ENCODE measurements around the gene PRR5L. TPM values are rescaled to one million over a fixed set of nuclear protein-coding genes. Genes with fewer than 3 reads are reported as not detected.
A peak's percentile ranks its signal among the peaks of the same experiment; 100 is the strongest.

PRR5L gene, protein sequence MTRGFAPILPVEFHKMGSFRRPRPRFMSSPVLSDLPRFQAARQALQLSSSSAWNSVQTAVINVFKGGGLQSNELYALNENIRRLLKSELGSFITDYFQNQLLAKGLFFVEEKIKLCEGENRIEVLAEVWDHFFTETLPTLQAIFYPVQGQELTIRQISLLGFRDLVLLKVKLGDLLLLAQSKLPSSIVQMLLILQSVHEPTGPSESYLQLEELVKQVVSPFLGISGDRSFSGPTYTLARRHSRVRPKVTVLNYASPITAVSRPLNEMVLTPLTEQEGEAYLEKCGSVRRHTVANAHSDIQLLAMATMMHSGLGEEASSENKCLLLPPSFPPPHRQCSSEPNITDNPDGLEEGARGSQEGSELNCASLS
- total RNA-seq, result 32.9 TPM

GRCh38 chr11:36295926-36296325 is at the start of gene PRR5L:
Gene PRR5L (plus strand): TSS chr11:36296288. CDS start chr11:36401122, 104,834 bp downstream.
- DNase-seq (ENCODE audit: low spot score), result no peak

GRCh38 chr11:36247493-36247892 is 48.6 kb upstream of the PRR5L start:
- no peak for DNase-seq (ENCODE audit: low spot score)

DNA sequence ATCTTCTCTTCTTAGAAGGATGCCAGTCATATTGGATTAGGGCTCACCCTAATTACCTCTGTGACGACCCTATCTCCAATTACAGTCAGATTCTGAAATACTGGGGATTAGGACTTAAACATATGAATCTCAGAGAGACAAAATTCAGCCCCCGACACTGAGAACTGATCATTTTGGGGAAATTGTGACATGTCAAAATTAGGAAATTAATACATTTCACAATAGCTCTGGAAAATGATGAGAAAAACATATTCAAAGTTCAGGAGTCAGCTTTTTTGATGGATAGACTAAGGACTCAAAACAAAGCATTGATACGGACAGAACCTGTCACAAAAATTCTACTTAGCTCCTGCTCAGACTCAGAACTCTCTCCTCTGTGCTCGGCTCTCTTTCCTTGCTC is 47.7 kb upstream of the PRR5L start:
- DNase-seq (ENCODE audit: low spot score), result no peak

DNA sequence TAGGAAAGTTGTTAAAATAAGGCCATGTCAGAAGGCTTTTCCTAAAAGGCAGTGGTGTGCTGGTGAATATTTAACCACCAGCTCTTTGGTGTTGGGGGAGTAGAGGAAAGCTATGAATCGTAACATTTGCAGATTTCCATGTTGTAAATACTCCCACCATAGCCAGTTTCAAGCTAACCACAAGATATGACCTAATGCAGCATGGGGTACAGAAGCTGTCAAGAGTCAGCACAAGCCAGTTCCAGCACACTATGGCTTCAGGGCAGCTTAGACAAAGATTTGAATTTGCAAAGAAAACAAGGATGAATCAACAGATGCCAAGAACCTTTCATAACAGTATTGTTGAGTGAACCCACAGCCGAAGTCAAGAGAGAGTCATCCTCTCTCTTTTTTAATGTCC is 46.8 kb upstream of the PRR5L start:
- DNase-seq (ENCODE audit: low spot score), result no peak

DNA sequence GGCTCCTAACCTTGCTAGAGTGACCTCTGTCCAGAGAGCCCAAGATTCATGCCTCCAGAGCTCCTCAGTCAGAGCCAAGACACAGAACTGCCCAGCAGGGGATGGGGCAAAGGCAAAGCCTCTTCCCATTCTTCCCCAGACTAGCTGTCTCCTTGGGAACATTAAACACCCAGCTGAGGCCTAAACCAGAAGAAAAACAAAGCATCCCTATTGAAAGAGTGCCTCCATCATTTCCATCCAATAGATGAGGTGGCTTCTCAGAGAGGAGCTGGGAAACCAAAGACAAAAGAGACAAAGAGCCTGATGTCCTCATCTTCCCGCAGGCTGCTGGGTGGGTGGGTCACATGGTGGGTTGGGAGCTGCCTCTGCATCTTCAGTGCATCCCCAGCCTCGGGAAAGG is 44.3 kb upstream of the PRR5L start:
- no peak for DNase-seq (ENCODE audit: low spot score)

- no peak for DNase-seq (ENCODE audit: low spot score)
Measured at GRCh38 chr11:36253238-36253637, 42.9 kb upstream of the PRR5L start.

DNA sequence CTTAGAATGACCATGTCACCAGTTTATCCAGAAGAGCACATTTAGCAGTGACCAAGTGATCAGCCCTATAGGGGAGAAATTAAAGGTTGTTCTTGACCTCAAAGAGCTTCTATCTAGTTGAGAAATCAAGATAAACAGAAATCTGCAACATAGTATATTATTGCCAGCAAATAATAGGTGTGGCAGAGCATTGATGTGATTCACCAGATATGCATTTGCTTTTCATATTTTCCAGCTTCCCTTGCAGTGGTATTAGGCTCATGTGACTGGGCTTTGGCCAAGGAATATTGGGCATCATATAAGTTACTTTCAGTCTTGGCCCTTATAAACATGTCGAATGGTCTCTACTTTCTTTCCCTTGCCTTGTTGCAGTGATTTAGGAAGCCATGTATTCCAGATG is 41.4 kb upstream of the PRR5L start:
- DNase-seq (ENCODE audit: low spot score), result no peak

DNA sequence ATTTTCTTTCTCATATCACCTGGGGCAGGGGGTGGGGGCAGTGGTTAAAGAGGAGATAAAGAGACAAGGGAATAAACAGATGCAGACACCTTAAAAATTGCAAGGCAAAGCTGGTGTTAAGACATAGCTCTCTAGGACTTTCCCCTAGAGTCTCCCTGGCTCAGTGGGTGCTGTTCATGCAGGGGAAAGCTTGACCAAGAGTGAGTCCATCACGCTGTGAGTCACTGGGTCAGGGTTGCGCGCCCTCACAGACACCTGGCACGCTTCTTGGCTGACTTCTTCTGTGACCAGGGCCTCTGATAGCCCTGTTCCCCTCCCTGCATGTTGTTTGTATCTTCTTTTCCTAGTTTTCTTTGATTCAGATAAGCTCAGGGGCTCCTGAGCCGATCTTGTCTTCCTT is 38.7 kb upstream of the PRR5L start:
- DNase-seq (ENCODE audit: low spot score), result no peak

GRCh38 chr11:36258730-36259360 is 37.2 kb upstream of the PRR5L start:
- DNase-seq (ENCODE audit: low spot score), result peak; percentile 55

DNA sequence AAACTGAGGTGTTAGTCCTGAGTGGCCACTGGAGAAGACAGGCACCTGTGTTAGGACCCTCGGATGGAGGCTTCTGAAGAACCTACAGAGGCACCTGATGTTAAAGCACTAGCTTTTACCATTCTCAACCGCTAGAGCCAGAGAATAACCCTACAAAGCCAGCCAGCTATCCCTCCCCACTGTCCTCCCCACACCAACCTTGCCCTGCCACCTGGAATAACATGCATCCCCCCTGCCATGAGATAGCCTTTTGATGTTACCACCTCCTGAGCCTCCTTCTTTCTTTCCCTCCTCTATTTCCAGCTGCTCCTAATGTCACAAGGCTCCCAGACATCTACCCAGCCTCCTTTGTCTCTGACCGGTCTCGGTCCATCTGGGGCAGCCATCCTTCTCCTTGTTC is 35.0 kb upstream of the PRR5L start:
- DNase-seq (ENCODE audit: low spot score), result no peak

DNA sequence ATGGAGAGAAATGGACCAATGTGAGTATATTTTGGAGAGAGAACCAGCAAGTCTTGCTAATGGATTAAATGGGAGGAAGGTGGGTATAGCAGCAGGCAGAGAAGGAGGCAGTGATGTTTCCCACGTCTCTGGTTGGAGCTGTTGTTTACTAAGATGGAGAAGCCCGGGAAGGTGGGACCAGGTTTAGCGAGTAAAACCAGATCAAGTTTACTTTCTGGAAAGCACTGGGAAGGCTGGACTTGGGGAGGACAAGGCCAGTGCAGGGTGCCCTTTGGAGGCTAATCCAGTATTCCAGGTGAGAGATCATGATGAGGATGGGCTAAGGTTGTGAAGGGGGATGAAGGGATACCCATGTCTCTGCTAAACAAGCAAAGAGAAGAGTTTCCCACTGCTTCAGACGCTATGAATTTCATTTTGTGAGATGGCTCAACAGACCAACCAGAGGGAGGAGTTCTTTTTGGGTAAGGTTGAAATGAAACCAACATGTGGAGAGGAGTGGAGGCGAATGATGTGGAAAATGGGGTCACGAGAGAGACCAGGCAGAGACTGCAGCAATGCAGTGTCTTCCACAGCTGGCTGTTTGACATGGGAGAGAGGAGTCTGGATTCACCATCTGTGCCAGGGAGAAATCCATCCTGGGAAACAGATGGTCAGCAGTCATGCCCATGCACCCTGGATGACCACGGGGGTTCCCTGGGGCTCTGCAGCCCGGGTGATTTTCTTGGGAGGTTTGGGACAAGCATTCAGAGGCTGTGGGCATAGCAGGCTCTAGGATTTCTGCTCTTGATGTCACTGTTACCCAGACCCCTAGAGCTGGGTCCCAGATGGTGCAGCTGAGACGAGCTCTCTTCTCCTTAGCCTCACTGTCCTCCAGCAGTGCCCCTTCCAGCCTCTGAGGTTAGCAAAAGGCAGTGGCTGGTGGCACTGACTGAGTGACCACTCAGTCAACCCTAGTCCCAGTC is 31.8 kb upstream of the PRR5L start:
- no peak for DNase-seq (ENCODE audit: low spot score)

GRCh38 chr11:36264973-36265344 is 31.1 kb upstream of the PRR5L start:
- no peak for DNase-seq (ENCODE audit: low spot score)

DNA sequence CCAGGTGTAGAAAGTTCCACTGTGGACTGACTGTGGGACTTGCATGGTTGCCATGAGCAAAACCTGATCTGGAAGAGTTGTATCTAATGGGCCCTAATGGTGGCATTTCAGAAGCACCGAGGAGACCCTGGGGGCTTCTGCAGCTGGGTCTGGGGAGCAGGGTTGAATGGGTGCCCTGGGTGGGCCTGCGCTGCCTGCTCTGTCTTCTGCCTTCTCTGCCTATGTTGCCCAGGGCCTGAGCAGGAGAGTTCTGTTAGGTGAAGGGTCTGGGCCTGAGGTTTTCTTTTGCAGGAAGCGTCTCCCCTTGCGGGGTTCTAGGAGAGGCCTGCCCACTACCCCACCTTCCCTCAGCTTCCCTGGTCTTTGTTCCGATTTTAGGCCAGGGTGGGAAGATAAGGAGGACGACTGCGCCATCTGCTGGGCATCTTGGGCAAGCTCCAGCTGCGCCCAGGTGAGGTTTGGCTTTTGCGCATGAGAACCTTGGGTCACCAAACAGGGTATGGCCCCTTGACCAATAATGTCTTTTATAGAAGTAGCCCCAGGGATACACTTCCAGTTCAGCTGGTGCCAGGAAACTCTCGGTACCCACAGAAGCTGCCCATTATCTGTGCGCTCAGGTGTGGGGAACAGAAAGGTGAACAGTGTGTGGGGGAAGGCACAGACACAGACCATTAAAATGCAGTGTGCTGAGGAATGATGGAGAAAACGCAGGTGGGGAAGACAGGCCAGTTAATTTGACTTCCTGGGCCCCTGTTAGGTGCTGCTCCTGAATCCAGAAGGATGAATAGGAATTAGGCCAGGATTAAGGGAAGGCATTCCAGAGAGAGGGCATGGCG is 30.1 kb upstream of the PRR5L start:
- DNase-seq (ENCODE audit: low spot score), result peak; percentile 55

DNA sequence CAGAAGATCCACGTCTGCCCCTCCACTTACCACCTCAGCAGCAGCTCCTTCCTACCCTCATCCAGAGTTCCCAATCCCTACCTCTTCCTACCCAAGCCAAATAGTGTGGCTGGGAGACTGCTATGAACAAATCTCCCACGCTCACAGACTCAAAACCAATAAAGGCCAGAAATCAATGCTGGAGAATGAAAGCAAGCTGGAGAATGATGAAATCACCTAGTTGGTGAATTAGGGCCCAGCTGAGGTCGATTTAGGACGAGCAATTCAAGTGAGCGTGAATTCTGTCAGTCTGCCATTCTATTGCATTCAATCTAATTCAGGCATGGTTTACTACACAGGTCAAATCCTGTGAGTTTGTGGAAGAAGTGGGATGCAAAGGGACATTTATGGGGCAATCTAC is 29.3 kb upstream of the PRR5L start:
- no peak for DNase-seq (ENCODE audit: low spot score)

DNA sequence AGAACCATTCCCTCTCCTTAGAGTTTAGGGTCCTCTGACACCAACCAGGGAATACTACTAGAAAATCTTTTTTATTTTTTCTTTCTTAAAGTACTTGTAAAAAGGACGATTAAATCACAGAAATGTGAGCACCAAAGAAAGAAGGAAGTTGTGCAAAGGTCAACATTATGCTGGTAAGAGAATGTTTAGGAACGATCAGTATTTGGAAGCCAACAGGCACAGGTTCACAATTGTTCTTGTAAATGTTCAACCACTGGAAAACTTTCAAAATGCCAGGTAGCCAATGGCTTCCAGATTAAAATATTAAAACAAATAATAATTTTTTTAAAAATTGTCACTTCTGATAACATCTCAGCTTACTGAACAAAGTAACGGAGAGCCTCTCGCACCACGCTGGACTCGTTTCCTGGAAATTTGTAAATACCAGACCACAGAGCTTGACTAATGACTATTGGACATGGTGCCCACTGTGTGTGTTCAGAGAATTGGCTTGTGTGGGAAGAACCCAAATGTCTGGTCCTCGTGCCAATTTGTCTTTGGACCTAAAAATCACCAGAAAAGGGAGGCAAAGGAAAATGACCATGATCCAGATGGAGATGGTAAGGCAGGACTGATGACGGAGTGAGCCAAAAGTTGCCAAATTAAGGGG is 27.6 kb upstream of the PRR5L start:
- no peak for DNase-seq (ENCODE audit: low spot score)

GRCh38 chr11:36270701-36271100 is 25.4 kb upstream of the PRR5L start:
- no peak for DNase-seq (ENCODE audit: low spot score)

- no peak for DNase-seq (ENCODE audit: low spot score)
Measured at GRCh38 chr11:36271794-36272407, 24.2 kb upstream of the PRR5L start.

DNA sequence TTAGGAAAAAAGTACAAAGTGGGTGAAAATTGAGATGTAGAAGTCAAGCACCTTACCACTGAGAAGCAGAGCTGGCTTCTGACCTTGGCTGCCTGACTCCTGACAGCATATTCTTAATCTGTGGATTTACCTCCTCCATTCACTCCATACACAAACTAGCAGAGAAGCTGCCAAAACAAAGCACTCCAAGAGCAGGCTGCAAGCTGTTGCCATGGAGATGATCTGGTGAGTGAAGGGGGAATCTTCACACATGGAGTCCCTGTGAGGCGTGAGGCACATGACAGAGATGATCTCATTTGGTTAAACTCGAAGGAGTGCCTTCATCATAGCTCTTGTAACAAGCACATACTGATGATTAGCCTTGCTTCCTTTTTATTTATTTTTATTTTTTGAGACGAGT is 23.0 kb upstream of the PRR5L start:
- no peak for DNase-seq (ENCODE audit: low spot score)

GRCh38 chr11:36274414-36274813 is 21.7 kb upstream of the PRR5L start:
- DNase-seq (ENCODE audit: low spot score), result no peak

DNA sequence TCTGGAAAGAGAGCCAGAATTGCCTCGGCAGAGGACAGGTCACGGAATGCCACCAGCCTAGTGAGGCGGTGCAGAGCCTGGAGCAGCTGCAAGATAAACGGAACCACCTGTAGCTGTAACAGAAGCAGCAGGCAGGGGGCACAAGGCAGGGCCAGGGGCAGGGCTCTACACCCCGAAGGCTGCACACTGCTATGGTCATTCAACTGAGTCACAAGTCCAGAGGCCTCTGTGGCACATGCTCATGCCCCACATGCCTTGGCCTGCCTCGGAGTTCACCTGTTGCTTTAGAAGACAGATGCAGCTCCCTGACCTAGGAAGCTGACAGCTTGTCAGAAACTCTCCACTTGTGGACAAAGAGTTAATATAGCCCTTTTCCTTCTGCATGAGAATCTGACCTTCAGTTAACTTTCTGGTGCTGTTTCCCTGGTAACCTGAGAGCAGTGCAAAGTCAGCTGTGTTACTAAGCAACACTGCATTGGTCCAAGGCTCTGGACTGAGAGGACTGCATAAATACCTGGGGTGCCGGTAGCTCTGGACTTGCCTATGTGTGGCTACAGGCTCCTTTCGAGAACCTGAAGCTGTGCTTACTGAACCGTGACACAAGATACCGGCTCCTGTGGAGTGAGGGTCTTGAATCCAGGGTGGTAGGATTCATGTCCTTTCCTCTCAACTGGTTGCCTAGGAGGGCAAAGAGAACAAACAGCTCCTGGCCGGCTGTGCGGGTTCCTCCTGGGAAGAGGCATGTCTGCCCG is 17.4 kb upstream of the PRR5L start:
- no peak for DNase-seq (ENCODE audit: low spot score)
